ENCODE results near the gene CYB561A3.

Gene CYB561A3

DNA sequence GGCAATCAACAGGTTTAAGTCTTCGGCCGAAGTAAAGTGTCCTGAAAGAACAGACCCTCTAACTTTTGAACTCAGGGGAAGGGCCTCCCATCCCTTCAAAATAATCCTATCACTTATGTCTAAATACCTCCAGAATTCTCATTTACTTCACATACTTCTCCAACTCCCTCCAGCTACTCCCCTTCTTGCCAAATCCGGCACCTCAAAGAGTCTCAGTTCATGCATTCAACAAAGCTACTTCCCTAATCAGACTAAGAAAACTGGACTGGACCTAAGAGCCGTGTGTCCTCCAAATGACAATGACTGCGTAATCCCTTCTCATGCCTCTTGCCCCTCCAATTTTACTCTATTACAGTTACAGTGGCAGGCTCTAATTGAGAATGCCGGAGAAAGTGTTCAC lies 30.0 kb downstream of the CYB561A3 start:
- Mint-ChIP-seq H3K4me3 (peak overlapping the region; percentile 98), H3K36me3 (peaks cover 8% of the 10 kb centered on the region), H3K4me1 (ENCODE audit: low read depth) (peaks cover 66% of the 10 kb centered on the region), H3K27ac (peak overlapping the region; percentile 99), H3K27me3 (no peaks in the 10 kb centered on the region), H3K9me3 (ENCODE audit: low read depth) (no peaks in the 10 kb centered on the region)

DNA sequence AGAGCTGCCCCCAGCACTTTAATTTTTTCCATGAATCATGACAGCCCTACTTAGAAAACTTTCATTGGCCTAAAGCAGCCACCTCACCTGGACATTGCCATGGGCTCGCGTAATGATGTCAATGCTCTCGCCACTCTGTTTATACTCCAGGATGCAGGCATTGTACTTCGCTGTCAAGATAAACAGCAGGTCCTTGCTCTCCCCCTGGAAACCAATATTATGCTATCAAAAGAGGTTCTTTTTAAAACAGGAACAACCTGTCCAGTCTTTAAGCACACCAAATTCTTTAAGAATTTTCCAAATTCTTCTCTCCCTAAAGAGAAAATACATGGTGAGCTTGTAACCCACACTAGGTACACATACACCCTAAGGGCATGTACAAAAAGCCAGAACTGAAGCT lies 31.8 kb downstream of the CYB561A3 start:
- H3K4me3 Mint-ChIP-seq: no peak overlapping the region
- no peak overlapping the region for H3K27ac Mint-ChIP-seq
- peaks cover 8% of the 10 kb centered on the region for H3K36me3 Mint-ChIP-seq
- no peaks in the 10 kb centered on the region for H3K27me3 Mint-ChIP-seq
- H3K4me1 Mint-ChIP-seq (ENCODE audit: low read depth): peaks cover 57% of the 10 kb centered on the region
- H3K9me3 Mint-ChIP-seq (ENCODE audit: low read depth): no peaks in the 10 kb centered on the region

DNA sequence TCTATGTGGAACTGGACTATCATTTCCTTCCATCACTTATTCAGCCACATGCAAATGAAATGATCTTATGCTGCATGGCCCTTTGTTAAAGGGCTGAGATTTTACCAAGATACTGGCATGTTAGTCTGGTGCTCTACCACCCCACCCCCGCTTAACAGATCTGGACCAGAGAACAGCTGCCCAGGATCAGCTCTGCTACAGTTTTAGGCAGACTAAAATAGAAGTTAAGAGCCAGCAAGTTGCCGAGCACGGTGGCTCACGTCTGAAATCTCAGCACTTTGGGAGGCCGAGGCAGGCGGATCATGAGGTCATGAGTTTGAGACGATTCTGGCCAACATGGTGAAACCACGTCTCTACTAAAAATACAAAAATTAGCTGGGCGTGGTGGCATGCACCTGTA lies 33.3 kb downstream of the CYB561A3 start:
- Mint-ChIP-seq H3K9me3 (ENCODE audit: low read depth) (no peaks in the 10 kb centered on the region), H3K27me3 (no peaks in the 10 kb centered on the region), H3K36me3 (peaks cover 10% of the 10 kb centered on the region), H3K27ac (no peak overlapping the region), H3K4me3 (no peak overlapping the region), H3K4me1 (ENCODE audit: low read depth) (peaks cover 46% of the 10 kb centered on the region)

DNA sequence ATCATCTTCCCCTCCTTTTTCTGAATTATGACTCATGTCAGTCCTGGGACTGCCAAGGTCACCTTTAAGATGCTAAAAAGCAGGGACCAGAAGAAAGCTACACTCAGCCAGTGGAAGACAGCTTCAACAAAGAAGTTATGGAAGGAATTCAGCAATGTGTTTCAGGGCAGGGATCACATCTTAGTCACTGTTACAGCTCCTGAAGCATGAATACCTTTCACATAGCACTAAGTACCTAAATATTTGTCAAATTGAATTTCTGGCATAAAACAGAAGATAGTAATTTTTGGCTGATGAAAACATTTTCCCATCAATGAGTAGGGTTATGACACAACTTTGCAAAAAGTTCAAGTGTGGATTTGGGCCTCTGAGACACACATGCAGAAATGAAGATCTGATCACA lies 34.0 kb downstream of the CYB561A3 start:
- no peak overlapping the region for H3K27ac Mint-ChIP-seq
- H3K36me3 Mint-ChIP-seq: peaks cover 10% of the 10 kb centered on the region
- H3K4me1 Mint-ChIP-seq (ENCODE audit: low read depth): peaks cover 45% of the 10 kb centered on the region
- H3K9me3 Mint-ChIP-seq (ENCODE audit: low read depth): no peaks in the 10 kb centered on the region
- H3K4me3 Mint-ChIP-seq: peak overlapping the region; percentile 23
- H3K27me3 Mint-ChIP-seq: no peaks in the 10 kb centered on the region

DNA sequence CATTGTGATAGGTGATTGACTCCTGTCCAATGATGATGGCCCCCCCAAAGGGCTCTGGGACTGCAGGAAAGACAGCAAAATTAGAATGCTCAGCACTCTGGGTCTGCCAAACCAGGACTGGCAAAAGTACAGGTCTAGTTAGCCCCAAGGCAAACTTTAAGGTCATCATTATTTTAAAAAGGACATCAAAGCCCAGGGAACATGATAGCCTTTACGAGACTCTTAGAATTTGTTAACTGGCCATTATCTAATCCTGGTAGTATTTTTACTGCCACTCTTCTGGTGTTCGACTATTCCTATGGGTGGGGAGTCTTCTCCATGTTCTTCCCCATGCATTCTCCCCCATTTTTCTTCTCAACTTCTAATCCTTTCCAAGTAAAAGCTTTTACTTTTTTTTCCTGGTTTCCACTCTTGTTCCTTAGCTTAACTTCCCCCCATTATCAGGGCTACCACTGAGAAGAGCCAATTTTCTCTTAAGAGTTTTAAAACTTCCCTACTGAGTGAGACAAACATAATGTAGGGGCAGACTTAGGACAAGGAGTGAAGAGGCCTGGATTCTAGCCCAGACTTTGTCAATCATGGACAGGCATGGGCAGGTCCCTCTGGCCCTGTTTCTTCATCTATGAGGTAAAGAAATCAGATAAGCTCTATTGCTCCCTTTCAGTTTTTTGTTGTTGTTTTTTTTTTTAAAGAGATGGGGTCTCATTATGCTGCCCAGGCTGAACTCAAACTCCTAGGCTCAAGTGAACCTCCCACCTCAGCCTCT lies 35.9 kb downstream of the CYB561A3 start:
- Mint-ChIP-seq H3K4me1 (ENCODE audit: low read depth) (peaks cover 28% of the 10 kb centered on the region), H3K4me3 (no peak overlapping the region), H3K9me3 (ENCODE audit: low read depth) (no peaks in the 10 kb centered on the region), H3K27ac (no peak overlapping the region), H3K36me3 (peaks cover 12% of the 10 kb centered on the region), H3K27me3 (no peaks in the 10 kb centered on the region)

DNA sequence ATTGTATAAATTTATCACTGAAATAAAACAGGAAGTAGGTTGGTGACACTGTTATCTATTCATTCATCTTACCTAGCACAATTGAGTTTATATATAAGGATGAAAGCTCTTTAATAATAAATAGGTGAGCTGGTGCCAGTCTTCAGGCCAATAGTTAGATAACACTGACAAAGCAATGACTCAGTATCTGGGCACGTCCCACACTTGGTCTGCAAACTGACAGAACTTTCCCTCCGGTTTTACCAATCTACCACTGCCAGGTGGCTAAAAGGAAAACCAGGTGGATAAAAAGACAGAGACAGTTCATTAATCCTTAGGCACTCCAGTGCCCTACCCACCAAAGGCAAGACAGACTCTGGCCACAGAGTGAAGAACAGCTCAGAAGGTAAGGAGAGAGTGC lies 46.4 kb downstream of the CYB561A3 start:
- Mint-ChIP-seq H3K27me3 (no peaks in the 10 kb centered on the region), H3K36me3 (peaks cover 7% of the 10 kb centered on the region), H3K4me3 (no peak overlapping the region), H3K9me3 (ENCODE audit: low read depth) (no peaks in the 10 kb centered on the region), H3K27ac (no peak overlapping the region), H3K4me1 (ENCODE audit: low read depth) (no peaks in the 10 kb centered on the region)

DNA sequence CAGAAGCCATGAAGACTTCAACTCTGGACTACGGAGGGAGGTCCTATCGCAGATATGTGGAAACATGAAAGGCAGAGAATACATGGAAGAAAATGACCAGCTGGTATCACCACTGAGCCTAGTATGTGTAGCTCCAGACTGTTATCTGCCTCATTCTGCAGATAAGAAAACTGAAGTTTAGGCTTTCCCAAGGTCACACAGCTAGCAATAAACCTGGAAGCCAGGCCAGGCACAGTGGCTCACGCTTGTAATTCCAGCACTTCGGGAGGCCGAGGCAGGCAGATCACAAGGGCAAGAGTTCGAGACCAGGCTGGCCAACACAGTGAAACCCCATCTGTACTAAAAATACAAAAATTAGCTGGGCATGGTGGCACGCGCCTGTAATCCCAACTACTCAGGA lies 50.9 kb downstream of the CYB561A3 start:
- H3K27me3 Mint-ChIP-seq: no peaks in the 10 kb centered on the region
- no peak overlapping the region for H3K27ac Mint-ChIP-seq
- H3K4me3 Mint-ChIP-seq: no peak overlapping the region
- H3K4me1 Mint-ChIP-seq (ENCODE audit: low read depth): peaks cover 2% of the 10 kb centered on the region
- peaks cover 7% of the 10 kb centered on the region for H3K36me3 Mint-ChIP-seq
- H3K9me3 Mint-ChIP-seq (ENCODE audit: low read depth): no peaks in the 10 kb centered on the region

DNA sequence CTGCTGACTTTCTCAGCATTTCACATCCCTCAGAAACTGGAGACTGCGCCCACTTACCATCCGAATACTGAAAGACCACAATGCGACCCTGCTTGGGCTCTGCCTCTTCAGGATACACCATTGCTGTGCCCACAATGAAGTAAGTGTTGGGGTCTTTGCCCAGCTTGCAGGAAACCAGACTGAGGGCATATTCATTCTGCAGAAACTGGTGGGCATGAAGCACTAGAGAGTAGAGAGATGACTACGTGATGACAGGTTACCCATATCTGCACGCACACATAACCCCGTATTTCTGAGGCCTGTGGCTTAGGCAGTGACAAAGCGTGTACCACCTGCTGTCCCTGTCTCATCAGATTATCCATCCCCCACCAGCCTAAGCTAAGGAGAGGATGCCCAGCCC lies 51.9 kb downstream of the CYB561A3 start:
- no peaks in the 10 kb centered on the region for H3K9me3 Mint-ChIP-seq (ENCODE audit: low read depth)
- no peak overlapping the region for H3K4me3 Mint-ChIP-seq
- no peaks in the 10 kb centered on the region for H3K27me3 Mint-ChIP-seq
- H3K27ac Mint-ChIP-seq: peak overlapping the region; percentile 46
- peaks cover 2% of the 10 kb centered on the region for H3K4me1 Mint-ChIP-seq (ENCODE audit: low read depth)
- H3K36me3 Mint-ChIP-seq: peaks cover 7% of the 10 kb centered on the region

DNA sequence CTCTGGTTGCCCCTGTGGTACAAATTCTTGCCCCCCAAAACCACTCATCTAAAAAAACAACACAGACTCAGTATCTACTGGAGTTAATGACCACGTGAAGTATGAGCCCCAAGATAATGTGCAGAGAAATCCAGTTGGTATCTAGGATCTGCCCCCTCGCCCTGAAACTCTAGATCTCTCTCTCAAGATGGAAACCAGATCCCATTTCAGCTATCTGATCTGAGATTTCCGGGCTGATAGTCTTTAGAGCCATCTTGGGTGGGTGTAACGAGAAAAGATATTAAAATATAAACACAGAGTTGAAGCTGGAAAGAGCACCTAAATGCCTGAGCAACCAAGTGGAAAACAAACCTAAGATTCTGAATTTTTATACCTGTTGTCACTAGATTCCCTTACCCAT lies 52.5 kb downstream of the CYB561A3 start:
- Mint-ChIP-seq H3K4me3 (no peak overlapping the region), H3K27ac (peak overlapping the region; percentile 46), H3K27me3 (no peaks in the 10 kb centered on the region), H3K4me1 (ENCODE audit: low read depth) (peaks cover 2% of the 10 kb centered on the region), H3K36me3 (peaks cover 7% of the 10 kb centered on the region), H3K9me3 (ENCODE audit: low read depth) (no peaks in the 10 kb centered on the region)

DNA sequence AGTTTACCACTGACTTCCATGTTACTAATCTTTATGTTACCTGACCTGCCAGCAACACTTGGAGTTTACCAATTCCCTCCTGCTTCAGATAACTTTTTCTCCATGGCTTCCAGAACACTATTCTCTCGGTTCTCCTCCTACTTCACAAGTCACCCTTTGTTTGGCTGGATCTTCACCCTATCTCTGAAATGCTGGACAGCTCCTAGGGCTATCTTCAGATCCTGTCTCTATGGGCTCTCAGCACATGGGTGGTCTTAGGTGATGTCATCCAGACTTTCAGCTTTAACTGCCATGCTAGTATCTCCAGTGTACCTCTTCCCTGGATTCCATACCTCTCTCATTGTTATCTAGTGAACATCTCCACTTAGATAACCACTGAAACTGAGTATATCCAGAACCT lies 54.3 kb downstream of the CYB561A3 start:
- H3K27ac Mint-ChIP-seq: no peak overlapping the region
- H3K4me1 Mint-ChIP-seq (ENCODE audit: low read depth): peaks cover 2% of the 10 kb centered on the region
- no peak overlapping the region for H3K4me3 Mint-ChIP-seq
- peaks cover 4% of the 10 kb centered on the region for H3K36me3 Mint-ChIP-seq
- H3K9me3 Mint-ChIP-seq (ENCODE audit: low read depth): no peaks in the 10 kb centered on the region
- no peaks in the 10 kb centered on the region for H3K27me3 Mint-ChIP-seq

DNA sequence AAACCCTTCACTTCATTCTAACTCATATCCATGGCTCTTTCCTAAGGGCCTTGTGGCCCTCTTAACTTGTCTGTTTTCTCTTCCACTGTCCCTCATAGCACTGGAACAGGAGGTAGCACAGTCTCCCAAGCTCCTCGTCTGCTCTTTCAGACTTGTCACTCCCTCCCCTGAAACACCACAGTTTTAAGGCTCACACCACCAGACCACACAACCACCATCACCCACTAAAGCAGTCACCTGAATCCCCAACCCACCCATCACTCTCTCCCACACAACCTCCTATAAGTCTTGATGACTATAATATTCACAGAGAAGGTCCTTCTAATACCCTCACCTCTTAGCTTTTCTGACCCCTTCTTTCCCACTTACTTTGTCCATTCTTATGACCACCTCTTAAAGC lies 55.5 kb downstream of the CYB561A3 start:
- H3K4me3 Mint-ChIP-seq: no peak overlapping the region
- H3K9me3 Mint-ChIP-seq (ENCODE audit: low read depth): no peaks in the 10 kb centered on the region
- H3K4me1 Mint-ChIP-seq (ENCODE audit: low read depth): peaks cover 2% of the 10 kb centered on the region
- peaks cover 9% of the 10 kb centered on the region for H3K36me3 Mint-ChIP-seq
- H3K27ac Mint-ChIP-seq: no peak overlapping the region
- no peaks in the 10 kb centered on the region for H3K27me3 Mint-ChIP-seq

DNA sequence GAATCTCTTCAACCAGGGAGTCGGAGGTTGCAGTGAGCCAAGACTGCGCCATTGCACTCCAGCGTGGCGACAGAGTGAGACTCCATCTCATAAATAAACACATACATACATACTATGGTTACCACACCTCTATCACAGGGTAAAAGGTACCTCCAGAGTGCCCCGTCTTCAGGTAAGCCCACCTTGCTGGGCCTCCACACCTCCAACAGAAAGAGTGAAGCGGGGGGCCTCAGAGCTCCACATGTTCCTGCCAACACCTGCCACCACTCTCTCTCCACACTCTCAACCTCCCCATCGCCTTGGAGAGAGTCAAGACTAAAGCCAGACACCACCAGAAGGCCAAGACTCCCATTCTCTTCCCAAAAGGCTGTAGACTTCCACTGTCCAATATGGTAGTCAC lies 56.3 kb downstream of the CYB561A3 start:
- Mint-ChIP-seq H3K27me3 (no peaks in the 10 kb centered on the region), H3K4me1 (ENCODE audit: low read depth) (peaks cover 3% of the 10 kb centered on the region), H3K27ac (no peak overlapping the region), H3K9me3 (ENCODE audit: low read depth) (no peaks in the 10 kb centered on the region), H3K4me3 (no peak overlapping the region), H3K36me3 (peaks cover 12% of the 10 kb centered on the region)

DNA sequence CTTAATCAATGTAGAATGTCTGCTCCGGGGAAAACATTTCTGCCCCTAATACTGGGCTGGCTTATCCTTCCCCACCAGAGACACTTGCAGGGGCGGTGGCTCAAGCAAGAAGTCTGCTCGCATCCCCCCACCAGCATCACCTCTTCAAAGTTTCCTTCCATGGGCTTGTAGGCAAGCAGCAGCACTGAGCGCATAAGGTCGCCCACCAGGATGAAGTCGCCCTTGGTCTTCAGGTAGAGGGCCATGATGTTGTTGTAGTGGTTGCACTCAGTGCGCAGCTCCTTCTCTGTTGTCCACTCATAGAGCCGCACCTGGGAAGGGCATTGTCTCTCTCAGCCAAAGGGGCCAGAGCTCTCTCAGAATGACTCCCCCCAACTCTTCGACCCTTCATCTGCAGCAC lies 58.0 kb downstream of the CYB561A3 start:
- no peaks in the 10 kb centered on the region for H3K27me3 Mint-ChIP-seq
- H3K27ac Mint-ChIP-seq: no peak overlapping the region
- peaks cover 13% of the 10 kb centered on the region for H3K4me1 Mint-ChIP-seq (ENCODE audit: low read depth)
- no peak overlapping the region for H3K4me3 Mint-ChIP-seq
- H3K36me3 Mint-ChIP-seq: peaks cover 12% of the 10 kb centered on the region
- H3K9me3 Mint-ChIP-seq (ENCODE audit: low read depth): no peaks in the 10 kb centered on the region

DNA sequence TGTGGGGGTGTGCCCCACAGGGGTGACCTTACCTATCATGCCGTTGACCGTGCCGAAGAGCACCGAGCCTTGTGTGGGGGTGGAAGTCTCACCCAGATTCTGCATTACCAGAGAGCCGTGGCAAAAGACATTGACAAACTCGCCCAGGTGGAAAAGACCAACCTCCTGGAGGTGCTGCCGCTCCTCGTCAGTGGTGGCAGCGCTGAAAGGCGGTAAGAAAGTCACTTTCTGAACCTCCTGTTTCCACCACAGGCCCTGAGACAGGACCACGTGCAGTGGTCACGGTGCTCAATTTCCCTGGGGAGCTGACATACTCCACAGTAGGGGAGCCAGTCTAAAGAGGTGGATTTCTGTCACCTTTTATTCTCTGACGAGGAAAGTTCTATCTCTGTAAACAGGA lies 59.1 kb downstream of the CYB561A3 start:
- Mint-ChIP-seq H3K4me1 (ENCODE audit: low read depth) (peaks cover 25% of the 10 kb centered on the region), H3K4me3 (no peak overlapping the region), H3K9me3 (ENCODE audit: low read depth) (no peaks in the 10 kb centered on the region), H3K27me3 (no peaks in the 10 kb centered on the region), H3K27ac (no peak overlapping the region), H3K36me3 (peaks cover 15% of the 10 kb centered on the region)

Data from activated naive CD8-positive, alpha-beta T cell (primary cell).